Lower leg skin (tissue), 4 donors: Measurements from ENCODE around the gene TSSC4. TPM values are rescaled to one million over a fixed set of nuclear protein-coding genes. Genes with fewer than 3 reads are reported as not detected.

Experiments
- DNase-seq, 2 donors: peaks; one replicate each; pipeline ENCODE4 v3.0.0-alpha.2; 2019; ENCODE audit warnings: low spot score in 2 of 2
- H3K4me3 ChIP-seq: fragments of 200-600 bp; sonication (generic); 2 replicates; pipeline ENCODE4 v1.5.1; 2017; ENCODE audit warnings: mild to moderate bottlenecking, low read depth; ENCODE audit not compliant: poor library complexity, severe bottlenecking
- POLR2A ChIP-seq, 2 donors: fragments of 450-650 bp; IDR thresholded peaks; one replicate each; pipeline ENCODE4 v1.6.1; 2016 to 2017; ENCODE audit warnings: antibody characterized with exemption in 2 of 2, mild to moderate bottlenecking in 1 of 2, moderate library complexity in 1 of 2
- WGBS, 2 donors: methylation state at CpG; one replicate each; pipeline ENCODE4 v1.1.5; 2018; 5-methylcytosine and 5-hydroxymethylcytosine counted together
- intact Hi-C: fragments of 100-400 bp; cut with DNase I; formaldehyde crosslinking; loops from one replicate; pipeline ENCODE4 v1.15.0; 2023; ENCODE audit warnings: low total_unique reads
- total RNA-seq, 4 donors: library from RNA; depleted of rRNA; stranded (reverse); fragments of >200 nt; gene quantifications; one replicate each; pipeline ENCODE4 v1.1.0, GENCODE V29; 2016
- TF ChIP-seq, protein P1 (sequence below), 3 donors: fragments of 450-650 bp; IDR thresholded peaks; one replicate each; pipeline ENCODE4 v1.5.1; 2016; ENCODE audit warnings: antibody characterized with exemption in 3 of 3, mild to moderate bottlenecking in 3 of 3, moderate library complexity in 2 of 3

The TSSC4 gene
- total RNA-seq, 4 donors from 2014 or later = 45.6 to 58.7 (median 55.8) TPM

DNA sequence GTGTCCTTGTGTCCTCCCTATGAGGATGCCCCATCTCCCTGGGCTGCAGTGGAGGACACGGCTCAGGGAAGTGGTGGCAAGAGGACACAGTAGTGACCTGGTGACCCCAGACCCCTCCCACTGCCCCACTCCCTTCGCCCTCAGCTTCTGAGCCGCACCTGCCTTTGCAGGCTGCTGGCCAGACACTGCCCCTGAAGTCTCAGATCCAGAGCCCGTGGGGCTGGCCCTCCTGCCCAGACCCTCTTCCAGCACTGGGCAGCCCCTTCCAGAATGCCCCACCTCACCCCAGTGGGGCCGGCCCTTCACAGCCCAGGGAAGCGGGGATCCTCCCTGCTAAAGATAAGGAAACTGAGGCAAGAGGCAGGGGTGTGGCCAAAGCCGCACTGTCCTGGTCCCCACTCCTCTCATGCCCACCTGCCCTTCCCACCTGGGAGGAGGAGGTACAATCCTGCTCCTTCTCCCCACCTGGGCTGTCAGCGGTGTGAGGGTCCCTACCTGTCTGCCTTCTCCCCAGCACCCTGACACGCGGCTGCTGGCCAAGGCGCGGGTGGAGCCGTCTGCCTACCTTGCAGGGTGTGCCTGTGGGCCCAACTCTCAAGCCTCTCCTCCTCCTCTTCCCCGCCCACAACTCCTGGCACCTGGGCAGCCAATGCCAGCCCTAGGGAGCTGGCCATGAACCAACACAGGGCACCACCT, 26.4 kb downstream of the TSSC4 start:
- no peak for DNase-seq
- H3K4me3 ChIP-seq = no peak overlapping the region
- TF ChIP-seq, protein P1, sequence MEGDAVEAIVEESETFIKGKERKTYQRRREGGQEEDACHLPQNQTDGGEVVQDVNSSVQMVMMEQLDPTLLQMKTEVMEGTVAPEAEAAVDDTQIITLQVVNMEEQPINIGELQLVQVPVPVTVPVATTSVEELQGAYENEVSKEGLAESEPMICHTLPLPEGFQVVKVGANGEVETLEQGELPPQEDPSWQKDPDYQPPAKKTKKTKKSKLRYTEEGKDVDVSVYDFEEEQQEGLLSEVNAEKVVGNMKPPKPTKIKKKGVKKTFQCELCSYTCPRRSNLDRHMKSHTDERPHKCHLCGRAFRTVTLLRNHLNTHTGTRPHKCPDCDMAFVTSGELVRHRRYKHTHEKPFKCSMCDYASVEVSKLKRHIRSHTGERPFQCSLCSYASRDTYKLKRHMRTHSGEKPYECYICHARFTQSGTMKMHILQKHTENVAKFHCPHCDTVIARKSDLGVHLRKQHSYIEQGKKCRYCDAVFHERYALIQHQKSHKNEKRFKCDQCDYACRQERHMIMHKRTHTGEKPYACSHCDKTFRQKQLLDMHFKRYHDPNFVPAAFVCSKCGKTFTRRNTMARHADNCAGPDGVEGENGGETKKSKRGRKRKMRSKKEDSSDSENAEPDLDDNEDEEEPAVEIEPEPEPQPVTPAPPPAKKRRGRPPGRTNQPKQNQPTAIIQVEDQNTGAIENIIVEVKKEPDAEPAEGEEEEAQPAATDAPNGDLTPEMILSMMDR (IDR thresholded peaks at IDR 0.05) = no peak
- no peak for TF ChIP-seq POLR2A (IDR thresholded peaks at IDR 0.05)
- WGBS, 2 donors = 65 to 67% methylated on average over 14 of the region's 14 CpGs
- intact Hi-C loops = no loop called here

- DNase-seq = no peak
- WGBS, 2 donors = 63 to 82% methylated on average over 9 to 10 of the region's 12 CpGs
- TF ChIP-seq POLR2A (IDR thresholded peaks at IDR 0.05) = no peak
- TF ChIP-seq, protein P1 (IDR thresholded peaks at IDR 0.05) = no peak
- intact Hi-C loops = loop anchor here (2.0 kb wide), 1 partner anchor 103 kb away; no protein-coding TSS in a partner anchor
- H3K4me3 ChIP-seq = no peak overlapping the region
These were observed 27.3 kb downstream of the TSSC4 start for GRCh38 chr11:2427721-2428321.

DNA sequence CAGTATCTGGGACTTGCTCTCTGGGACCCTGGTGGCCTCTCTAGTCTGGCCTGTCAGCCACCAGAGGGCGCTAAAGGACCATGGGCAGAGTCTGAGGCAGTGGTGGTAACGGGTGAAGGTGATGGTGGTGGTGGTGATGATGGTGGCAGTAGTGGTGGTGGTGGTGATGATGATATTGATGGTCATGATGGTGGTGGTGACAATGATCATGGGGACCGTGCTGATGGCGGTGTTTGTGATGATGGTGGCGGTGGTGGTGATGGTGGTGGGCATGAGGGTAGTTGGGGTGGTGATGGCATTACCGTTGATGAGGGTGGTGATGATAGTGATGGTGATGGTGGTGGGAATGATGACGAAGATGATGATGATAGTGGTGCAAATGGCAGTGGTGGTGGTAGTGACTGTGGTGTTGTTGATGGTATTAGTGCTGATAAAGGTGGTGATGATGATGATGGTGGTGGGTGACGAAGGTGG, 27.8 kb downstream of the TSSC4 start:
- no peak for TF ChIP-seq POLR2A (IDR thresholded peaks at IDR 0.05)
- TF ChIP-seq, protein P1 (IDR thresholded peaks at IDR 0.05) = peak in 1 of 3 donors; percentile 70
- WGBS, 2 donors = 60 to 66% methylated on average over 8 of the region's 8 CpGs

DNA sequence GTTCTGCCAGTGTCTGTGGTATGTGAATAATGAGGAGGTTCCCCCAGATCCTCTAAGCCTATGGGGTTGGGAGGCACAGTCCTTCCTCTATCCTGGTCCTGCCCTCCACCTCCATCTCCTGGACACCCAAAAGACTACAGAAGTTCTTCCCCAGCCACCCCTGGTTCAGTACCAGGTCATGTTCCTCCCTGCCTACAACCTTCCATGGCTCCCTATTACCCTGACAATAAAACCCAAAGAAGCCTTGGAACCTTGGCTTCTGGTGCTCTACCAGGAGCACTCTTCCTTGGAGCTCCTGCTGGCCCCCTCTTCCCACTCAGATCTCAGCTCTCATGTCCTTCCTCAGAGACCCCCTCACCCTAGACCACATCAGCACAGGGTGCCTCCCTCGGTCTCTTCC, 30.8 kb downstream of the TSSC4 start:
- TF ChIP-seq POLR2A (IDR thresholded peaks at IDR 0.05) = no peak
- TF ChIP-seq, protein P1 (IDR thresholded peaks at IDR 0.05) = no peak
- DNase-seq = no peak
- H3K4me3 ChIP-seq = no peak overlapping the region
- WGBS, 2 donors = 79 to 90% methylated on average over 1 of the region's 1 CpG
- intact Hi-C loops = no loop called here

More for the DNA sequence above, 27.8 kb downstream of the TSSC4 start:
- DNase-seq = peak; percentile 66 to 94
- intact Hi-C loops = loop anchor here (2.0 kb wide), 1 partner anchor 102 kb away; no protein-coding TSS in a partner anchor
- no peak overlapping the region for H3K4me3 ChIP-seq

DNA sequence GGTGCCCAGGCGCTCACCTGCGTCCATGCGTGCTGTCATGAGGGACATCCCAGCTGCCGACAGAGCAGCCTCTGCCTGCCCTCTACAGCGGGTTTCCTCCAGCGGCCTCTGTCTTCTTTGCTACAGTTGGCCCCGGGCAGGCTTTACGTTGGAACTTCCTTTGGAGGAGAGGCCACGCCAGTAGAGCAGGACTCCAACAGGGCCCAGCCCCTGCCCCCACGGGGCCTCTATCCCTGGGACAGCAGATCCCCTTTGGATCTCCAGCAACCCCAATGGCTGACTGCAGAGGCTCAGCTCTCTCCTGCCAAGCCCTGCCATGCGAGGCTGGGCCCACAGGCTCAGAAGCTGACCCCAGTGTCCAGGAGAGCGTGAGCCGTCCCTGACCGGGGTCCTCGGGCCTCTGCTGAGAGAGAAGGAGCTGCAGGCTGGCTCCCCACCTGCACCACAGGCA, 31.6 kb downstream of the TSSC4 start:
- DNase-seq = no peak

More for the DNA sequence above, 31.6 kb downstream of the TSSC4 start:
- intact Hi-C loops = no loop called here
- WGBS, 2 donors = 52 to 63% methylated on average over 13 to 15 of the region's 15 CpGs
- no peak overlapping the region for H3K4me3 ChIP-seq
- TF ChIP-seq POLR2A (IDR thresholded peaks at IDR 0.05) = no peak
- TF ChIP-seq, protein P1 (IDR thresholded peaks at IDR 0.05) = no peak
